HepG2 (cell line): ENCODE data around the gene DYNC2LI1. TPM values are rescaled to one million over a fixed set of nuclear protein-coding genes. Genes with fewer than 3 reads are reported as not detected.

Source experiments
- ATAC-seq: fragments of 200-7000 bp; cut with Tn5 transposase; 3 replicates; pipeline ENCODE4 v1.9.1; 2020; ENCODE audit warnings: mild to moderate bottlenecking, moderate library complexity
- BruUV-seq: library from RNA; stranded (reverse); fragments of 400-500 nt; replicated peaks from 2 replicates; lab custom pipeline; 2021; lab: Mats Ljungman, UMichigan
- CTCF ChIA-PET: fragments of 300-600 bp; formaldehyde crosslinking; extraction: SDS; loops from one replicate; lab custom pipeline; 2021; ENCODE audit warnings: low total read pairs, inconsistent platforms, low intra/inter-chr PET ratio; lab: Yijun Ruan, JAX
- POLR2A ChIA-PET: fragments of 350-600 bp; sonication (Branson Sonifier 250); formaldehyde crosslinking; loops from one replicate; lab custom pipeline; 2020; ENCODE audit warnings: antibody characterized with exemption, inconsistent platforms; lab: Yijun Ruan, JAX
- DNase-seq: peaks from one replicate; pipeline ENCODE4 v3.0.0-alpha.2; 2015; ENCODE audit warnings: low spot score
- FAIRE-seq: peaks from 3 replicates; lab custom pipeline; 2011; peaks lifted over from hg19 to GRCh38; lab: Jason Lieb, UNC
- H2AFZ ChIP-seq: one replicate; pipeline ENCODE4 v1.6.1; 2011; ENCODE audit warnings: low read length, inconsistent platforms
- H3K27ac ChIP-seq: fragments of 300-600 bp; 3 replicates; pipeline ENCODE4 v1.8.0; 2011; ENCODE audit warnings: mixed run types, mild to moderate bottlenecking, mixed read lengths, low read length, inconsistent platforms; ENCODE audit not compliant: insufficient read depth; ENCODE audit errors: extremely low read length
- H3K27me3 ChIP-seq, 2 experiments: fragments of 200-600 bp in 1 of 2; 2 replicates in 1 of 2; 3 replicates in 1 of 2; pipeline versions ENCODE4 v1.6.0 to v1.8.0; 2011; ENCODE audit warnings: low read length in 2 of 2, mild to moderate bottlenecking in 2 of 2, moderate library complexity in 2 of 2, inconsistent platforms in 1 of 2; ENCODE audit not compliant: insufficient read depth in 2 of 2, control insufficient read depth in 1 of 2
- H3K36me3 ChIP-seq, 2 experiments: fragments of 200-600 bp in 1 of 2; replicated peaks in 1 of 2; 2 replicates in 1 of 2; 3 replicates in 1 of 2; pipeline versions ENCODE4 v1.5.1 to v1.8.0; 2011; ENCODE audit warnings: low read length in 2 of 2, inconsistent platforms in 1 of 2; ENCODE audit not compliant: insufficient read depth in 2 of 2, control insufficient read depth in 1 of 2
- H3K4me1 ChIP-seq: 2 replicates; pipeline ENCODE4 v1.5.1; 2012; ENCODE audit warnings: low read length, inconsistent platforms; ENCODE audit not compliant: insufficient read depth
- H3K4me2 ChIP-seq: 2 replicates; pipeline ENCODE4 v1.6.0; 2011; ENCODE audit warnings: low read depth, low read length, inconsistent platforms
- H3K4me3 ChIP-seq, 3 experiments: fragments of 200-600 bp in 1 of 3; sonication (generic), shearing (Covaris generic) in 1 of 3; replicated peaks in 1 of 3; 2 replicates each; pipeline ENCODE4 v1.5.1; 2011 to 2016; ENCODE audit warnings: low read length in 3 of 3, inconsistent platforms in 2 of 3, low read depth in 2 of 3, mild to moderate bottlenecking in 2 of 3, control low read depth in 1 of 3, mixed read lengths in 1 of 3; ENCODE audit not compliant: insufficient read depth in 1 of 3
- H3K79me2 ChIP-seq: one replicate; pipeline ENCODE4 v1.6.1; 2011; ENCODE audit warnings: low read length, inconsistent platforms; ENCODE audit not compliant: insufficient read depth
- H3K9ac ChIP-seq: 2 replicates; pipeline ENCODE4 v1.6.0; 2011; ENCODE audit warnings: mild to moderate bottlenecking, low read depth, low read length, inconsistent platforms; ENCODE audit not compliant: insufficient read depth
- H3K9me3 ChIP-seq: 2 replicates; pipeline ENCODE4 v1.5.1; 2012; ENCODE audit warnings: mild to moderate bottlenecking, low read length
- H4K20me1 ChIP-seq: 2 replicates; pipeline ENCODE4 v1.6.0; 2011; ENCODE audit warnings: inconsistent platforms, mild to moderate bottlenecking, low read length, moderate library complexity; ENCODE audit not compliant: insufficient read depth
- CEBPB ChIP-seq: IDR thresholded peaks from 2 replicates; pipeline ENCODE4 v1.6.1; 2011; ENCODE audit warnings: low read depth, low read length, improper control_type of control experiment, borderline replicate concordance
- FOXJ3 ChIP-seq: sonication (generic); formaldehyde crosslinking; IDR thresholded peaks from 2 replicates; pipeline ENCODE4 v1.4.0; 2020; ENCODE audit warnings: missing genetic modification reagents, mild to moderate bottlenecking, borderline replicate concordance
- JUND ChIP-seq: sonication (generic); formaldehyde crosslinking; IDR thresholded peaks from 2 replicates; pipeline ENCODE4 v1.8.0; 2022; ENCODE audit warnings: mild to moderate bottlenecking, missing genetic modification reagents
- NFKB2 ChIP-seq: sonication (generic); formaldehyde crosslinking; IDR thresholded peaks from 2 replicates; pipeline ENCODE4 v1.4.0; 2020; ENCODE audit warnings: missing genetic modification reagents, borderline replicate concordance
- POLR2AphosphoS5 ChIP-seq: IDR thresholded peaks from 2 replicates; pipeline ENCODE4 v1.6.1; 2012; ENCODE audit warnings: low read depth, low read length
- ZNF878 ChIP-seq: sonication (generic); formaldehyde crosslinking; IDR thresholded peaks from 2 replicates; pipeline ENCODE4 v1.8.1; 2023; ENCODE audit warnings: mild to moderate bottlenecking, missing genetic modification reagents, moderate library complexity
- WGBS: methylation state at CpG from one replicate; pipeline ENCODE4 v1.1.6; 2017; ENCODE audit warnings: low lambda C conversion rate; 5-methylcytosine and 5-hydroxymethylcytosine counted together
- in situ Hi-C: cut with HindIII; loops from 2 replicates; pipeline ENCODE4 v1.10.0; 2017; ENCODE audit warnings: low pct_unique_long_range_greater_than_20kb; ENCODE audit not compliant: extremely low pct_ligation_motif_present
- intact Hi-C: fragments of 100-400 bp; cut with micrococcal nuclease; formaldehyde crosslinking; loops from one replicate; pipeline ENCODE4 v1.10.0; 2022; ENCODE audit not compliant: unreplicated experiment
- polyA plus RNA-seq, 8 experiments: library from polyadenylated mRNA; depleted of rRNA in 3 of 8; stranded (reverse) in 7 of 8; unstranded in 1 of 8; fragments of >200 nt; fragmentation: Illumina TruSeq in 4 of 8; extraction: Trizol in 4 of 8; gene quantifications; 2 replicates each; pipeline versions ENCODE4 v1.2.1 to v1.2.3, GENCODE V29; 2011 to 2016; ENCODE audit warnings: low read depth in 4 of 8, missing spikeins in 1 of 8, mixed read lengths in 1 of 8; ENCODE audit not compliant: insufficient read depth in 1 of 8
- total RNA-seq, 5 experiments: library from RNA; depleted of rRNA; stranded (reverse); fragments of >200 nt; fragmentation: Illumina TruSeq; extraction: Trizol; gene quantifications; 2 replicates each; pipeline ENCODE4 v1.2.3, GENCODE V29; 2016; ENCODE audit warnings: low read depth in 1 of 5
- TF ChIP-seq, protein P1 (sequence below): sonication (generic); formaldehyde crosslinking; IDR thresholded peaks from 2 replicates; pipeline ENCODE4 v1.4.0; 2020; ENCODE audit warnings: missing genetic modification reagents

Gene DYNC2LI1
- total and polyA plus RNA-seq, 2 of the 13 experiments (the other 11 are each of a cell fraction or from before 2014, with no cell fraction given), result 16.9 to 23.2 TPM

DNA sequence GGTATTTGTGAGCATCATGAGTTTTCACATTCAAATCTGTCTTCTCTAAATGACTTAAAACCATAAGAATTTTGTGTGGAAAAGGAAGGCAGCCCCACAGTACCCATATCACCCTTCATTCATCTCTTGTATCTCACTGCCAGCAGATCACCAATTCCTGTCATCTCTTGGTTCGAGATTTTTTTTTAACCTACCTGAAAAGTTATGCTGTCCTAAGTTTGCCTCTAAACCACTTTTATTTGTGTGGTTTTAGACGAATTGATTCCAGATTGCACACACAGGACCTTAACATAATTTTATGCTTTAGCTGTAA, 32.8 kb downstream of the DYNC2LI1 start (continued):
- TF ChIP-seq, protein P1, sequence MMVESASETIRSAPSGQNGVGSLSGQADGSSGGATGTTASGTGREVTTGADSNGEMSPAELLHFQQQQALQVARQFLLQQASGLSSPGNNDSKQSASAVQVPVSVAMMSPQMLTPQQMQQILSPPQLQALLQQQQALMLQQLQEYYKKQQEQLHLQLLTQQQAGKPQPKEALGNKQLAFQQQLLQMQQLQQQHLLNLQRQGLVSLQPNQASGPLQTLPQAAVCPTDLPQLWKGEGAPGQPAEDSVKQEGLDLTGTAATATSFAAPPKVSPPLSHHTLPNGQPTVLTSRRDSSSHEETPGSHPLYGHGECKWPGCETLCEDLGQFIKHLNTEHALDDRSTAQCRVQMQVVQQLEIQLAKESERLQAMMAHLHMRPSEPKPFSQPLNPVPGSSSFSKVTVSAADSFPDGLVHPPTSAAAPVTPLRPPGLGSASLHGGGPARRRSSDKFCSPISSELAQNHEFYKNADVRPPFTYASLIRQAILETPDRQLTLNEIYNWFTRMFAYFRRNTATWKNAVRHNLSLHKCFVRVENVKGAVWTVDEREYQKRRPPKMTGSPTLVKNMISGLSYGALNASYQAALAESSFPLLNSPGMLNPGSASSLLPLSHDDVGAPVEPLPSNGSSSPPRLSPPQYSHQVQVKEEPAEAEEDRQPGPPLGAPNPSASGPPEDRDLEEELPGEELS (CRISPR knock-in tag), result peak; percentile 4; the same call in 1 of the 2 replicates
- TF ChIP-seq JUND, result no peak

DNA sequence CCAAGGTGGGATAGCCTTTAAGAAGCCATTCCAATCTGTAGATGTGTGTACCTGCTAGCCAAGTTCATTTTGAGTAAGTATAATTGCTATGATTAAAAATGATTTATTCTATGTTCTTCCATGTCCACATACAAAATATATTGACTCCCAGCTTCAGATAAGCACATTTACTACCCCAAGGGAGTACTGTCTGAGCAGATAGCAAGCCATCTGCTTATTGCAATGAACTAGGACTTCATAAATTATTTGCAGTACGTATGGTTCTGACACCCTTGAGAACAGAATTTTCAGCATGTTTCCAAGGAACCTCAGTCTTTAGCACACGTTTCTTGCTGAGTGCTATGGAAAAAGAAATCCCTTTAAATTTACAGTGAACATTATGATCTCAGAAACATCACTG, 36.6 kb downstream of the DYNC2LI1 start:
- in situ Hi-C loops, result no loop called here
- 81% methylated on average over 2 of the region's 2 CpGs for WGBS
- DNase-seq (no peak), ATAC-seq (no peak), FAIRE-seq (no peak)
- Histone ChIP-seq H3K9me3 (no peaks in the 10 kb centered on the region), H3K36me3 (peaks cover 0 to 4% of the 10 kb centered on the region in 2 experiments; a peak in 2 of 5 replicates), H2AFZ (no peak overlapping the region), H3K27me3 (no peaks in the 10 kb centered on the region), H3K4me2 (no peak overlapping the region), H4K20me1 (no peaks in the 10 kb centered on the region), H3K4me1 (peaks cover 43% of the 10 kb centered on the region), H3K4me3 (no peak overlapping the region), H3K9ac (no peak overlapping the region), H3K27ac (peak overlapping the region; percentile 99), H3K79me2 (no peaks in the 10 kb centered on the region)
- CTCF ChIA-PET, result no interaction called here
- 0 out of 2 replicates have a peak, but pooled peaks have one; percentile 5 for TF ChIP-seq POLR2AphosphoS5
- 0 out of 2 replicates have a peak, but pooled peaks have one; percentile 9 for TF ChIP-seq ZNF878 (CRISPR knock-in tag)
- TF ChIP-seq FOXJ3, result no peak
- BruUV-seq, result no TSS peak
- intact Hi-C loops, result no loop called here
- POLR2A ChIA-PET, result no interaction called here

DNA sequence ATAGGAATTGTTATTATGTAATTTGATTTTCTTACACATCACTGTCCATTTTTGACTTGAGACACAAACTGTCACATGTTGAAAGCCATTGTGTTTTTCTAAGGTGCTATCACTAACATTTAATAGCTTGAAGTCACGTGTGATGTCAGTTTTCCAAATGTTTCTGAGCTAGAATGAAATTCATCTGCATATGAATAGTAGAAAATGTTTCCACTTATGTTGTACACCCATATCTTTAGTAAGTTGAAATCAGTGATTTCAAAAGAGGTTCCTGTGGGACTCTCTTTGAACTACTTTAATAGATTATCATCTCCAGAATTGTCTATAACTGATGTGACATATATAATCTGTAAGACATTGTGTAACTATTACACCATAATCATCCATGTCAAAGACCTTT, 37.0 kb downstream of the DYNC2LI1 start:
- ChIA-PET CTCF (no interaction called here), POLR2A (no interaction called here)
- no peaks in the 10 kb centered on the region for H3K79me2 ChIP-seq
- WGBS, result 91% methylated on average over 1 of the region's 1 CpG
- FAIRE-seq, result no peak
- no peak for DNase-seq
- in situ Hi-C loops, result no loop called here
- no peak overlapping the region for H3K27ac ChIP-seq
- no peak overlapping the region for H3K4me3 ChIP-seq
- no peaks in the 10 kb centered on the region for H3K27me3 ChIP-seq
- no peak for ATAC-seq
- no peaks in the 10 kb centered on the region for H4K20me1 ChIP-seq
- no peak overlapping the region for H2AFZ ChIP-seq
- H3K9me3 ChIP-seq, result no peaks in the 10 kb centered on the region
- H3K4me2 ChIP-seq, result no peak overlapping the region
- H3K36me3 ChIP-seq, result peaks cover 0 to 4% of the 10 kb centered on the region in 2 experiments; a peak in 2 of 5 replicates
- no peak overlapping the region for H3K9ac ChIP-seq
- H3K4me1 ChIP-seq, result peaks cover 39% of the 10 kb centered on the region
- intact Hi-C loops, result no loop called here
- no TSS peak for BruUV-seq
- TF ChIP-seq NFKB2 (CRISPR knock-in tag) (no peak), CEBPB (peak; percentile 18; the same call in 1 of the 2 replicates)
